H1 (cell line): Measurements from ENCODE around the gene PTX4. TPM values are rescaled to one million over a fixed set of nuclear protein-coding genes. Genes with fewer than 3 reads are reported as not detected.

ENCODE experiments used
- CTCF ChIA-PET: fragments of 300-600 bp; sonication (Branson Sonifier 250); formaldehyde crosslinking; loops from one replicate; lab custom pipeline; 2021; ENCODE audit not compliant: partially characterized antibody; lab: Charles Lee
- POLR2A ChIA-PET: fragments of 300-600 bp; sonication (Branson Sonifier 250); formaldehyde crosslinking; loops from one replicate; lab custom pipeline; 2021; ENCODE audit warnings: inconsistent platforms; ENCODE audit not compliant: partially characterized antibody; lab: Charles Lee
- DNase-seq, 2 experiments: peaks; one replicate each; pipeline versions ENCODE4 v3.0.0 to v3.0.0-alpha.2; 2010 to 2022; ENCODE audit warnings: low spot score in 2 of 2, low read depth in 1 of 2, mixed read lengths in 1 of 2
- FAIRE-seq: peaks from 2 replicates; lab custom pipeline; 2011; peaks lifted over from hg19 to GRCh38; lab: Jason Lieb, UNC
- H2AFZ ChIP-seq: 2 replicates; pipeline ENCODE4 v1.8.1; 2012; ENCODE audit warnings: low read length, inconsistent platforms
- H2AK5ac ChIP-seq: 2 replicates; pipeline ENCODE4 v1.6.1; 2013; ENCODE audit warnings: low read depth, low read length
- H2BK120ac ChIP-seq: replicated peaks from 2 replicates; pipeline ENCODE3; 2013; ENCODE audit warnings: low read depth, low read length, inconsistent platforms
- H2BK12ac ChIP-seq: 2 replicates; pipeline ENCODE4 v1.6.1; 2013; ENCODE audit warnings: low read depth, low read length
- H2BK15ac ChIP-seq: 2 replicates; pipeline ENCODE4 v1.6.1; 2013; ENCODE audit warnings: low read length
- H2BK20ac ChIP-seq: 2 replicates; pipeline ENCODE4 v1.6.1; 2013; ENCODE audit warnings: low read length
- H2BK5ac ChIP-seq: 2 replicates; pipeline ENCODE4 v1.6.1; 2013; ENCODE audit warnings: low read depth, low read length
- H3K14ac ChIP-seq: 2 replicates; pipeline ENCODE4 v1.6.1; 2013; ENCODE audit warnings: inconsistent platforms; ENCODE audit not compliant: insufficient read length
- H3K18ac ChIP-seq: 2 replicates; pipeline ENCODE4 v1.6.1; 2013; ENCODE audit warnings: low read length; ENCODE audit errors: extremely low read depth
- H3K23ac ChIP-seq: 2 replicates; pipeline ENCODE4 v1.6.1; 2013; ENCODE audit warnings: inconsistent platforms; ENCODE audit not compliant: insufficient read length
- H3K23me2 ChIP-seq: 2 replicates; pipeline ENCODE4 v1.6.1; 2013; ENCODE audit warnings: low read depth, low read length
- H3K27ac ChIP-seq: 2 replicates; pipeline ENCODE4 v1.6.1; 2011; ENCODE audit warnings: low read depth, low read length, inconsistent platforms
- H3K27me3 ChIP-seq, 4 experiments: replicated peaks in 1 of 4; 1 replicate in 1 of 4; 2 replicates in 3 of 4; pipeline versions ENCODE4 v1.6.1 to v1.8.1; 2011 to 2013; ENCODE audit warnings: low read length in 3 of 4, mild to moderate bottlenecking in 3 of 4, inconsistent platforms in 2 of 4, mixed read lengths in 2 of 4, moderate library complexity in 1 of 4; ENCODE audit not compliant: control insufficient read depth in 3 of 4, insufficient read depth in 3 of 4; ENCODE audit errors: extremely low read depth in 1 of 4
- H3K36me3 ChIP-seq, 4 experiments: 2 replicates each; pipeline versions ENCODE4 v1.6.1 to v1.8.1; 2011 to 2013; ENCODE audit warnings: mild to moderate bottlenecking in 4 of 4, low read length in 3 of 4, moderate library complexity in 2 of 4, control low read depth in 1 of 4, inconsistent platforms in 1 of 4; ENCODE audit not compliant: insufficient read depth in 4 of 4, control insufficient read depth in 2 of 4
- H3K4ac ChIP-seq: replicated peaks from 2 replicates; pipeline ENCODE3; 2013; ENCODE audit warnings: low read length, low read depth, mixed read lengths, inconsistent platforms; ENCODE audit not compliant: insufficient read length
- H3K4me1 ChIP-seq, 4 experiments: replicated peaks in 1 of 4; 1 replicate in 1 of 4; 2 replicates in 3 of 4; pipeline versions ENCODE4 v1.6.1 to v1.8.1; 2011 to 2013; ENCODE audit warnings: low read length in 3 of 4, inconsistent platforms in 2 of 4, mixed read lengths in 1 of 4; ENCODE audit not compliant: insufficient read depth in 4 of 4, control insufficient read depth in 3 of 4
- H3K4me2 ChIP-seq, 2 experiments: 2 replicates each; pipeline versions ENCODE4 v1.6.1 to v1.8.1; 2011 to 2013; ENCODE audit warnings: low read depth in 2 of 2, low read length in 2 of 2, control low read depth in 1 of 2, inconsistent platforms in 1 of 2, mild to moderate bottlenecking in 1 of 2; ENCODE audit not compliant: insufficient read depth in 1 of 2
- H3K4me3 ChIP-seq, 4 experiments: fragments of 200-600, 300-600 bp in 1 of 4; sonication (generic), shearing (Covaris generic), sonication (Bioruptor Twin) in 1 of 4; 2 replicates each; pipeline versions ENCODE4 v1.5.1 to v1.8.1; 2011 to 2016; ENCODE audit warnings: low read length in 4 of 4, low read depth in 3 of 4, control low read depth in 2 of 4, inconsistent platforms in 2 of 4, mild to moderate bottlenecking in 2 of 4, mixed read lengths in 1 of 4, moderate library complexity in 1 of 4; ENCODE audit not compliant: insufficient read depth in 2 of 4; ENCODE audit errors: extremely low read depth in 1 of 4
- H3K56ac ChIP-seq: replicated peaks from 2 replicates; pipeline ENCODE3; 2013; ENCODE audit warnings: low read depth, mild to moderate bottlenecking, mixed read lengths, low read length, inconsistent platforms; ENCODE audit not compliant: insufficient read length
- H3K79me1 ChIP-seq: 2 replicates; pipeline ENCODE4 v1.6.1; 2013; ENCODE audit warnings: low read depth, low read length, control low read depth
- H3K79me2 ChIP-seq, 2 experiments: 2 replicates each; pipeline versions ENCODE4 v1.6.1 to v1.8.1; 2012 to 2013; ENCODE audit warnings: low read length in 2 of 2, mild to moderate bottlenecking in 2 of 2, inconsistent platforms in 1 of 2; ENCODE audit not compliant: insufficient read depth in 2 of 2, control insufficient read depth in 1 of 2
- H3K9ac ChIP-seq, 4 experiments: replicated peaks in 1 of 4; 1 replicate in 1 of 4; 2 replicates in 3 of 4; pipeline versions ENCODE4 v1.6.1 to v1.8.1; 2011 to 2013; ENCODE audit warnings: low read depth in 3 of 4, low read length in 3 of 4, control low read depth in 2 of 4, mild to moderate bottlenecking in 2 of 4, moderate library complexity in 2 of 4, inconsistent platforms in 1 of 4; ENCODE audit errors: extremely low read depth in 1 of 4
- H3K9me3 ChIP-seq, 2 experiments: 2 replicates each; pipeline versions ENCODE4 v1.6.1 to v1.8.1; 2012 to 2013; ENCODE audit warnings: mild to moderate bottlenecking in 2 of 2, moderate library complexity in 2 of 2, control low read depth in 1 of 2, inconsistent platforms in 1 of 2, low read depth in 1 of 2, low read length in 1 of 2, mixed read lengths in 1 of 2; ENCODE audit not compliant: insufficient read depth in 2 of 2
- H4K20me1 ChIP-seq, 2 experiments: replicated peaks in 1 of 2; 2 replicates each; pipeline versions ENCODE3 to v1.8.1; 2011 to 2013; ENCODE audit warnings: inconsistent platforms in 2 of 2, low read length in 2 of 2, mild to moderate bottlenecking in 1 of 2; ENCODE audit not compliant: insufficient read depth in 2 of 2, control insufficient read depth in 1 of 2
- H4K5ac ChIP-seq: 2 replicates; pipeline ENCODE4 v1.6.1; 2013; ENCODE audit warnings: low read length, low read depth, mixed read lengths, inconsistent platforms; ENCODE audit not compliant: insufficient read length
- H4K8ac ChIP-seq: 2 replicates; pipeline ENCODE4 v1.8.0; 2013; ENCODE audit warnings: mild to moderate bottlenecking, moderate library complexity, low read length, inconsistent platforms; ENCODE audit not compliant: insufficient read depth; ENCODE audit errors: extremely low read depth
- H4K91ac ChIP-seq: replicated peaks from 2 replicates; pipeline ENCODE3; 2013; ENCODE audit warnings: low read length, mixed read lengths, inconsistent platforms; ENCODE audit not compliant: insufficient read length
- ASH2L ChIP-seq: fragments of 200-600, 300-600 bp; sonication (generic); IDR thresholded peaks from one replicate; pipeline ENCODE4 v1.7.1; 2017; ENCODE audit warnings: low read length
- ATF2 ChIP-seq: IDR thresholded peaks from 2 replicates; pipeline ENCODE4 v1.6.1; 2012; ENCODE audit warnings: low read length, inconsistent platforms
- CHD2 ChIP-seq: IDR thresholded peaks from 2 replicates; pipeline ENCODE4 v1.6.1; 2012; ENCODE audit warnings: low read length, improper control_type of control experiment
- CTBP2 ChIP-seq: IDR thresholded peaks from 2 replicates; pipeline ENCODE4 v1.7.0; 2011; ENCODE audit warnings: borderline replicate concordance, mild to moderate bottlenecking, moderate library complexity, mixed read lengths, low read length; ENCODE audit not compliant: insufficient read depth, insufficient read length
- EGR1 ChIP-seq: IDR thresholded peaks from 2 replicates; pipeline ENCODE4 v1.6.1; 2011; ENCODE audit warnings: low read depth, low read length, borderline replicate concordance
- EZH2 ChIP-seq: fragments of 200-600 bp; sonication (generic); IDR thresholded peaks from 2 replicates; pipeline ENCODE4 v1.7.1; 2012; ENCODE audit warnings: low read depth, mild to moderate bottlenecking, moderate library complexity, low read length, inconsistent platforms; ENCODE audit not compliant: severe bottlenecking
- MAFK ChIP-seq: IDR thresholded peaks from 2 replicates; pipeline ENCODE4 v1.6.1; 2012; ENCODE audit warnings: low read depth, mild to moderate bottlenecking, improper control_type of control experiment, low read length
- NANOG ChIP-seq: IDR thresholded peaks from 2 replicates; pipeline ENCODE4 v1.6.1; 2011; ENCODE audit warnings: low read length, low read depth, mild to moderate bottlenecking, inconsistent platforms; ENCODE audit not compliant: insufficient read depth, poor library complexity, severe bottlenecking
- PHF8 ChIP-seq: fragments of 200-600 bp; sonication (generic); conservative IDR thresholded peaks from 2 replicates; pipeline ENCODE4 v1.7.1; 2012; ENCODE audit warnings: low read depth, mild to moderate bottlenecking, inconsistent platforms, low read length, moderate library complexity
- SIN3A ChIP-seq, 2 experiments: IDR thresholded peaks in 1 of 2; conservative IDR thresholded peaks in 1 of 2; 2 replicates each; pipeline ENCODE4 v1.6.1; 2011 to 2012; ENCODE audit warnings: low read length in 2 of 2, improper control_type of control experiment in 1 of 2, low read depth in 1 of 2, mild to moderate bottlenecking in 1 of 2
- SP1 ChIP-seq: IDR thresholded peaks from 2 replicates; pipeline ENCODE4 v1.6.1; 2011; ENCODE audit warnings: low read depth, low read length
- TAF7 ChIP-seq: optimal IDR thresholded peaks from 2 replicates; pipeline ENCODE3; 2011; ENCODE audit warnings: low read depth, mild to moderate bottlenecking, inconsistent platforms, low read length, moderate library complexity, borderline replicate concordance
- TCF12 ChIP-seq: IDR thresholded peaks from 2 replicates; pipeline ENCODE4 v1.6.1; 2011; ENCODE audit warnings: low read depth, mild to moderate bottlenecking, low read length
- WGBS, 2 experiments: shearing (Covaris generic) in 1 of 2; methylation state at CpG; one replicate each; pipeline versions ENCODE4 v1.1.6 to v1.1.7; 2013 to 2015; ENCODE audit warnings: low lambda C conversion rate in 2 of 2, mixed read lengths in 2 of 2, inconsistent platforms in 1 of 2, low coverage in 1 of 2, missing lambda C conversion rate in 1 of 2; ENCODE audit not compliant: insufficient replicate concordance in 2 of 2, insufficient coverage in 1 of 2, insufficient read length in 1 of 2; ENCODE audit errors: extremely low coverage in 1 of 2, missing lambda C conversion rate in 1 of 2; 5-methylcytosine and 5-hydroxymethylcytosine counted together
- polyA plus RNA-seq, 7 experiments: library from polyadenylated mRNA; depleted of rRNA in 3 of 7; stranded (reverse) in 5 of 7; unstranded in 2 of 7; fragments of >200 nt in 5 of 7; fragments of 200-250 nt in 2 of 7; gene quantifications; 1 replicate in 5 of 7; 2 replicates in 1 of 7; 4 replicates in 1 of 7; pipeline versions ENCODE4 v1.2.1 to v1.2.3, GENCODE V29; 2011 to 2013; ENCODE audit warnings: missing spikeins in 2 of 7, mixed read lengths in 2 of 7
- total RNA-seq: library from RNA; stranded (reverse); fragmentation: NEBNext Ultra II Directional; extraction: Animal tissue kit (Norgen Biotek cat#: 25700); gene quantifications from 2 replicates; pipeline ENCODE4 v1.2.1, GENCODE V29; 2021

The PTX4 gene
- total and polyA plus RNA-seq, 2 of the 8 experiments (the other 6 are each of a cell fraction or from before 2014, with no cell fraction given) = not detected

GRCh38 chr16:1452530-1452929, 36.2 kb downstream of the PTX4 start:
- Histone ChIP-seq H3K4me3 (no peak overlapping the region), H3K79me1 (no peaks in the 10 kb centered on the region), H3K9me3 (no peaks in the 10 kb centered on the region), H3K23ac (no peak overlapping the region), H2BK15ac (no peak overlapping the region), H3K14ac (no peak overlapping the region), H3K27ac (no peak overlapping the region), H4K20me1 (peaks cover 2 to 12% of the 10 kb centered on the region in 2 experiments), H3K4me1 (no peaks in the 10 kb centered on the region), H2AFZ (no peak overlapping the region), H3K18ac (no peak overlapping the region), H3K4ac (no peak overlapping the region), H2BK20ac (no peak overlapping the region), H3K56ac (no peak overlapping the region), H2AK5ac (no peak overlapping the region), H3K4me2 (no peak overlapping the region), H4K5ac (no peak overlapping the region), H4K8ac (no peak overlapping the region), H3K23me2 (no peaks in the 10 kb centered on the region), H3K27me3 (no peaks in the 10 kb centered on the region), H2BK12ac (no peak overlapping the region), H3K36me3 (peaks cover 0 to 43% (median 12%) of the 10 kb centered on the region in 4 experiments; a peak in 5 of 8 replicates), H2BK5ac (no peak overlapping the region), H4K91ac (no peak overlapping the region), H3K79me2 (no peaks in the 10 kb centered on the region), H2BK120ac (no peak overlapping the region), H3K9ac (no peak overlapping the region)
- no peak for DNase-seq
- WGBS, 2 experiments = 95% methylated on average over 16 of the region's 20 CpGs; no CpG with 5 or more reads in 1 of the 2 experiments
- no peak for FAIRE-seq
- ChIA-PET CTCF (no interaction called here), POLR2A (no interaction called here)
- TF ChIP-seq SP1 (no peak), EGR1 (no peak), CTBP2 (no peak), MAFK (no peak), TCF12 (no peak), NANOG (no peak), CHD2 (no peak), EZH2 (no peak), ASH2L (no peak), PHF8 (no peak), SIN3A (conservative IDR thresholded peaks at IDR 0.05 in 1 of 2, IDR thresholded peaks at IDR 0.05 in 1 of 2; ENCODE audit: low read depth in 1 of 2, low read length in 2 of 2) (no peak), TAF7 (no peak), ATF2 (no peak)
